GM18520 (cell line): ENCODE measurements around the gene NUP214.
"Not testable (repeated sequence)": the region's sequence is repeated elsewhere in the genome, so short reads cannot be mapped to it uniquely, and the experiment has no call there.

Source experiments
- ATAC-seq: cut with Tn5 transposase; IDR thresholded peaks from one replicate; pipeline ENCODE4 v1.9.1; 2021; ENCODE audit not compliant: unreplicated experiment

The NUP214 gene

DNA sequence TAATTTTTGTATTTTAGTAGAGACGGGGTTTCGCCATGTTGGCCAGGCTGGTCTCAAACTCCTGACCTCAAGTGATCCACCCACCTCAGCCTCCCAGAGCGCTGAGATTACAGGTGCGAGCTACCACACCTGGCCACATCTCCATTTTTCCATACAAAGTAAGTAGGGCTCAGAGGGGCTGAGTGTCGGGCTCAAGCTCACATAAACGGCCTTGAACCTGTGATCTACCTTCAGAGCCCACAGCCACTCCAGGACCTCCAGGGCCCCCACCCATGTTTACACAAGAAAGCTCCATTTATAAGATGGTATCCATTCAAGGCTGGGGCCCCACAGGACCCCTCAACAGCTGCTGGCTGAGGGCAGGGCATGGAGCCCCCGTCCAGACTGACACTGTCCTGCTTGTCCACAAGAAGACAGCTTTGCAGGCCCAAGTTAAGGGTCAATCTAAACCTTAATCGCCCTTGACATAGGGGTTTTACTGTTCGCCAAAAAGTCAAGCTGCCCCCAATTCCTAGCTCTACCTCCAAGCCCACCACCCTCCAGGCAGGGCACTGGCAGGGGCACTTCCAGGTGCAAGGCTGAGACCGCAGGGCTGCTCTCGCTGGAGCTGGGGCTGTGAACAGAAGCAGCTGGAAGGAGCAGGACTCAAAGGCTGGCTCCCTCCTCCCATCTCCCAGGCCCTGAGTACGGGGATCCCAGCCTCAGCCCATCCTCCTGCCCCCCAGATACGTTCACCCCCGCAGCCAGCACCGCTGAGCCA is 132.1 kb downstream of the NUP214 start:
- no peak for ATAC-seq

DNA sequence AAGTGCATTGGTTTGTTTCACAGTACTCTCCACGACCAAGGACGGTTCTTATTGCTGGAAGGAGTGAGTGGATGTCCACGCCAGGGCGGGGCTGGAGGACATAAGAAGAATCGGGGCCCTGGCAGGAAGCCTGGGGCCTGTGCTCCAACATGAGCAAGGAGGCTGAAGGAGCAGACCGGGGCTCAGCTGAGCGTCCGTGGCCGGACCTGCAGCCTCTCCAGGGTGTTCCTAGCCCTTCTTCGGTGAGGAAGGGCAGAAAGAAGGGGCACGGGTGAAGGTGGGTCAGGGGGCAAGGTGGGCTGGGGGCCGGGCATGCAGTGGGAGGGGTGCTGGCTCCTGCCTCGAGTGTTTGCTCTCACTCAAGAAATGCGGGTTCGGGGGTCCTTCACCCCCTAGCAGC is 132.8 kb downstream of the NUP214 start:
- no peak for ATAC-seq

GRCh38 chr9:131258698-131259431 is 133.5 kb downstream of the NUP214 start:
- no peak for ATAC-seq

GRCh38 chr9:131259432-131259898 is 134.1 kb downstream of the NUP214 start:
- no peak for ATAC-seq

GRCh38 chr9:131259916-131260597 is 134.7 kb downstream of the NUP214 start:
- ATAC-seq = no peak

- ATAC-seq = no peak
Observed at GRCh38 chr9:131260751-131261452, 135.5 kb downstream of the NUP214 start.

GRCh38 chr9:131262327-131263032 is 137.1 kb downstream of the NUP214 start:
- ATAC-seq = no peak

DNA sequence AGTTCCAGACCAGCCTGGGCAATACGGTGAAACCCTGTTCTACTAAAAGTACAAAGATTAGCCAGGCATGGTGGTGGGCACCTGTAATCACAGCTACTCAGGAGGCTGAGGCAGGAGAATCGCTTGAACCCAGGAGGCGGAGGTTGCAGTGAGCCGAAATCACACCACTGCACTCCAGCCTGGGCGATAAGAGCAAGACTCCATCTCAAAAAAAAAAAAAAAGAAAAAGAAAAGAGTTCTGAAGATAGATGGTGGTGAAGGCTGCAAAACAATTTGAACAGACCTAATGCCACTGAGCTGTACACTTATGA is 137.6 kb downstream of the NUP214 start:
- not testable (repeated sequence) for ATAC-seq

- no peak for ATAC-seq
Observed at GRCh38 chr9:131263701-131264100, 138.3 kb downstream of the NUP214 start.

DNA sequence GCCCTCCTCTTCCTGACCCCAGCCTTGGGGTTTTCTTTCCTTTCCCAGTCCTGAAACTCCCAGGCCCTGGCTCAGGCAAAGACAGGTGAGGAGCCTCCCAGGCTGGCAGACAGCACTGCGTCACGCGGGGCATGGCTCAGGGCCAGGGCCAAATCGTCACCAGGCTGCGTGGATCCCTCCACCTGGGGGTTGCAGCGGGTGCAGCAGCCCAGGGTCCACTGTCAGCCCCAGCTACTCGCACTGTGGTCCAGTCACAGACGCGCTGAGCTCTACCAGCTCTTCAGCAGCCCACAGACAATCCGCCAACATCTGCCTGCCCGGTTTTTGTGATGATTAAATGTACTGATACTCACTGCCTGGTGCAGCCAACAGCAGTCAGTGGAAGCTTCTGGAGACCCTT is 138.8 kb downstream of the NUP214 start:
- no peak for ATAC-seq

- no peak for ATAC-seq
Observed at GRCh38 chr9:131266266-131267229, 141.2 kb downstream of the NUP214 start.

DNA sequence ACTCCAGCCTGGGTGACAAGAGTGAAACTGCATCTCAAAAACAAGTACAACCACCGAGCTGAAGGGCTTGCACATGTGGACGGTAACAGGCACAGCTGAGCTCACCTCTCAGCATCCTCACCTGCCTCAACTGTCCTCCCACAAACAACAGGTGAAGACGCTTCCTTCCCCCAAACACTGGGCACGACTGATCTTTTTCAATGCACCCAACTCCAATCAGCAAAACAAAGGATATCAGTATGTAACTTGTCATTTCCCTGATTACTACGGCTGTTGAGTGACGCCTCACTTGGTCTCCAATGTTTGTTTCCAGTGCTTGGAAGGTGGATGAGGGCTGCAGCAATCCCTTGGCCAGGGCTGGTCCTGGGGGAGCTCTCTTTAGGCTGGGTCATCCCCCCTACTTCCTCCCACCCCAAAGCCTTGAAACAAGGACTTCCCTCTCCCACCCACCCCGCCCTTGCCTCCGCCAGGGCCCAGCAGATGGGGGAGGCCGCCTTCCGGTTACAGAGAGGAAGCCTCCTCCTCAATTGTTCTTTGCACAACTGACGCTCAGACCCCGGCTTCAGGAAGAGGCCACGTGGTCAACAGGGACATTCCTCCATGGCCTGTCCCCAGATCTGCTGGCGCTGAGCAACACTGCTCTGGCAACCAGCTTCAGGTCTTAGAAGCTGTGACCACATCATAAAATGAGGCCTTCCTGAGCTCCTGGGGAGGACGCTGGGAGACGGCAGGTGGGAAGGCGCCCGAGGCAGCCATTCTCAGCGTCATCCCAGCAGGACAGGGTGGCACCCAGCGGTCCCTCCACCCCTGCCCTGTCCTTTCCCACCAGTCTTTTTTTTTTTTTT is 145.0 kb downstream of the NUP214 start:
- no peak for ATAC-seq

GRCh38 chr9:131271016-131271273 is 145.6 kb downstream of the NUP214 start:
- ATAC-seq = not testable (repeated sequence)

- ATAC-seq = no peak
Observed at GRCh38 chr9:131271506-131271931, 146.1 kb downstream of the NUP214 start.

GRCh38 chr9:131272212-131272611 is 146.8 kb downstream of the NUP214 start:
- ATAC-seq = no peak

- no peak for ATAC-seq
Observed at GRCh38 chr9:131273146-131273855, 147.9 kb downstream of the NUP214 start.

DNA sequence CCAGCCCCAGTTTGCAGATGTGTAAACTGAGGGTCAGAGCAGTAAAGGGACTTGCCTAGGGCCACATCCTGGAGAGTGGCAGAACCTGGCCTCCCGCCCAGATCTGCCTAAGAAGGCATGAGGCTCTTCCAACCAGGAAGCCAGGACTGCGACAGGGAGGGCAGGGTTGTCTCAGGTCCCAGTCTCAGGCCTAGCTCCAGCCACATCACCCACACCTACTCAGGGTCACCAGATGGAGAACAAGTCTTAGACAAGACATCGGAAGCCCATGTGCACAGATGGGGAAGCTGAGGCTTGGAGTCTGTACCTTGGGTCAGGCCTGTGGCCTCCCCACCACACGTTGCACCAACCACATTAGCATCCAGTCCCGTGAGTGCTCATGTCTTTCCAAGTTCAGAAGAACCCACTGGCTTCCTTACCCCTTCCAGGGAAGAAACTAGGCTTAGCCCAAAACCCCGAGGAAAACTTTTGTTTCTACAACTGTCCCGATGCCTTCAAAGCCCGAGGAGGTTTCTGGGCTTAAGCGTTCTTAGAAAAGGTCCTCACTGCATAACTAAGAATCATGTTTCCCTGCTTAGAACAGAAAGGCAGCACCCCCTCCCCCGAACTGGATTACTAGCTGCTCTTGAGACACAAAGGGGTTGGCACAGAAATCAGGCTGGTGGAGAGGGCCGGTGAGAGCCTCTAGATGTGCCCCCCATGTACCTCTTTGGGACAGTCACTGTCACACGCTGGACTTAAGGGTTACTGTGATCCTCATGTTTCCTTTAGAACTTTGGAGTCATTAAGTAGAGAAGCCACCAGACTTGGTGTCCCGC is 148.7 kb downstream of the NUP214 start:
- no peak for ATAC-seq
